ENCODE measurements around the gene ACTL6B. TPM values are rescaled to one million over a fixed set of nuclear protein-coding genes. Genes with fewer than 3 reads are reported as not detected.
"Not testable (repeated sequence)": the region's sequence is repeated elsewhere in the genome, so short reads cannot be mapped to it uniquely, and the experiment has no call there.

Gene ACTL6B
- total RNA-seq, 2 experiments from 2014 or later = not detected

DNA sequence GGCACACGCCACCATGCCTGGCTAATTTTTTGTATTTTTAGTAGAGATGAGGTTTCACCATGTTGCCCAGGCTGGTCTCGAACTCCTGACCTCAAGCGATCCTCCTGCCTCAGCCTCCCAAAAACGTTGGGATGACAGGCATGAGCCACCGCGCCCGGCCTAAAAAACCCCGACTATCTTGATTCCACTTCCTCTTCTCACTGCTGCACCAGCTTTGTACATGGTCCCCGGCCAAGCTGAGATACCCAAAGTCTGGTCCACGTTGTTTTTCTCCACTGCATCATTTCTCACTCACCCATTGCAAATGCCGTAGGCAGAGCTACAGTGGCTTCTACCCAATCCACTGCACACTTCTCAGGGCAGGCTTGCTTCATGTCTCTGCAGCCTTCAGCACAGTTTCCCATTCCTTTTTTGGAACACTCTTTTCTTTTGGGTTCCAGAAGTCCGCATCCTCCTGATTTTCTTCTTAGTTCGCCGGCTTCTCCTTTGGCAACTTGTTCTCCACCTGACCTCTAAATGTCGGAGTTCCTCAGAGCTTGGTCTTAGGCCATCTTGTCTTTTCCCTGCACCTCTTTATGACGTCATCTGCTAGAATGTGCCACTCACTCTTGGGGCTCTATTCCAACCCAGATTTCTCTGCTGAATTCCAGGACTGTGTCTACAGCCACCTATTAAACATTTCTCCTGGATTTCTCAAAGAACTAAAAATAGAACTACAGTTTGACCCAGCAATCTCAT lies 11.3 kb upstream of the ACTL6B start:
- H3K4me1 Mint-ChIP-seq = no peaks in the 10 kb centered on the region
- DNase-seq = no peak
- no peak overlapping the region for H3K27ac Mint-ChIP-seq
- no peaks in the 10 kb centered on the region for H3K27me3 Mint-ChIP-seq
- H3K9me3 Mint-ChIP-seq = no peaks in the 10 kb centered on the region
- no peak overlapping the region for H3K4me3 Mint-ChIP-seq
- no peaks in the 10 kb centered on the region for H3K36me3 Mint-ChIP-seq

GRCh38 chr7:100665168-100665726 lies 9.0 kb upstream of the ACTL6B start:
- Mint-ChIP-seq H3K27me3 (no peaks in the 10 kb centered on the region), H3K9me3 (no peaks in the 10 kb centered on the region), H3K4me1 (no peaks in the 10 kb centered on the region), H3K36me3 (no peaks in the 10 kb centered on the region), H3K27ac (no peak overlapping the region), H3K4me3 (no peak overlapping the region)
- DNase-seq = no peak

DNA sequence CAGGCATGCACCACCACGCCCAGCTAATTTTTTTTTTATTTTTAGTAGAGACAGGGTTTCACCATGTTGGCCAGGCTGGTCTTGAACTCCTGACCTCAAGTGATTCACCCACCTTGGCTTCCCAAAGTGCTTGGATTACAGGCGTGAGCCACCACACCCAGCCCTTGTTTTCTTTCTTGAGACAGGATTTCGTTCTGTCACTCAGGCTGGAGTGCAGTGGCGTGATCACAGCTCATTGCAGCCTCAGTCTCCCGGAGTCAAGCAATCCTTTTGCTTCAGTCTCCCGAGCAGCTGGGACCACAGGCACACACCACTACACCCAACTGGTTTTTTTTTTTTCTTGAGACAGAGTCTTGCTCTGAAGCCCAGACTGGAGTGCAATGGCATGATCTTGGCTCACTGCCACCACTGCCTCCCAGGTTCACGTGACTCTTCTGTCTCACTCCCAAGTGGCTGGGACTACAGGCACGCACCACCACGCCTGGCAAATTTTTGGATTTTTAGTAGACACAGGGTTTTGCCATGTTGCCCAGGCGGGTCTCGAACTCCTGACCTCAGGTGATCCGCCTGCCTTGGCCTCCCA lies 6.0 kb upstream of the ACTL6B start:
- H3K27me3 Mint-ChIP-seq = peaks cover 18% of the 10 kb centered on the region
- H3K27ac Mint-ChIP-seq, H3K9me3 Mint-ChIP-seq, DNase-seq, H3K36me3 Mint-ChIP-seq, H3K4me3 Mint-ChIP-seq, H3K4me1 Mint-ChIP-seq: not testable (repeated sequence)

DNA sequence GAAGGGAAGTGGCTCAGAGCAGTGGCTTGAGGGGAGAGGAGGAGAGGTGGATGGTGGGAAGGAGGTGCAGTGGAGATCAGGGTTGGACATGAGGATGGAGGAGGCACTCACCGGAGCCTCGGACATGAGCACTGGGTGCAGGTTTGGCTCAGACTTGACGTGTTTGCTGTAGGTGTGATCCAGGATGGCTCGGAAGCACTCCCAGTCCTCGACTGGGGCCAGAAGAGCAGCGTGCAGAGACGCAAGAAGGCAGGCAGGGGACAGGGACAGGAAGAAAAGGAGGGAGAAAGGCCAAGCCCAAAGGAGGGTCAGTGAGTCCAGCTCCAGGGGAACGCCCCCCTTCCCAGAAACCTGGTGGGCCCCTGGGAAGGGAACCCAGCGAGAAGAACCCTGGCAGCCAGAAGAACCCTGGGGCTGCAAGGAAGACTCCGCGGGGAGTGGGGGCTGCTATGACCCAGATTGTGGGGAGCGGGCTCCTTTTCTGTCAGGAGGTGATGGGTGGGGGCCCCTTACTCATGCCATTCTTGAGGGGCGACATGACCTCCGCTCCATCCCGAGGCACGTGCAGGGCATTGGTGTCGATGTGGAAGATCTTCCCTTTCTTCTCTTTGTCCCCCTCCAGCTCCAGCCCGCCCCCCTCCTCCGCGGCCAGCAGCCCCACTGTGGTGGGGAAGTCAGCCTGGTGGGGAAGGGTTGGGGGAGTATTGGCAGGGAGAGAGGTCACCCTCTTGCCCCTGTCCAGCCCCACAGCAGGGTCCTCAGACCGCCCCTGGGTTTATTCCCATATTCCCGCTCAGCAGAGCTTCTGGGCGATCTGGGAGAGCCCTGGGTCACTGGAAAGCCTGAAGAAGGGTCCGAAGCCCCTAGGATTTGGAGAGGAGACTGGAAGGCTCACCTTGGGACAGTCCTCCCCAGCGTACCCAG lies 1.1 kb downstream of the ACTL6B start:
- Mint-ChIP-seq H3K4me1 (no peaks in the 10 kb centered on the region), H3K27me3 (peaks cover 63% of the 10 kb centered on the region), H3K36me3 (no peaks in the 10 kb centered on the region), H3K27ac (no peak overlapping the region), H3K9me3 (no peaks in the 10 kb centered on the region), H3K4me3 (no peak overlapping the region)
- no peak for DNase-seq

DNA sequence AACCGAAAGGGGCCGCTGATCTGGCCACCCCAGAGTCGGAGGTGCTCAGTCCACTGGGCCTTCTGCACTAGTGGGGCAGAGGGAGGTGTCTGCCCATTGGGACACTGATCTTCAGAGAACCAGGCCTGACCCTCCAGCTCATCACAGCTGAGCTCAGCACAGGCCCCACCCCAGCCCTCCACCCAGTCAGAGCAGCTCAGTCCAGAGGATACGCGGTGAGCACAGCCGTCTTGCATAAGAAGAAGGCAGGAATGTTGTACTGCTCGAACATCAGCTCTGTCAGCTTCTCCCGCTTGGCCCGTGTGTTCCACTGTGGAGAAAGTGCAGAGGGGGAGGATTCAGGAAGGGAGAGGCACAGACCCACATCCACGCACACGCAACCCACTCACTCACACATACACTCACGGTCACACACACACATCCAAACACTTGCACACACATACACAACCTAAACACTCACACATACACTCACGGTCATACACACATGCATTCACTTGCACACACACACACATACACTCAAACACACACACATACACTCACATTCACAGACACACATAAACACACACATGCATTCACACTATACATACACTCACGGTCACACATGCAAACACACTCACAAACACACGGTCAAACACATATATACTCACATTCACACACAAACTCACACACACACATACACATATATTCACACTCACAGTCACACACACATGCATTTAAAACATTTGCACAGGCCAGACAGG lies 6.3 kb downstream of the ACTL6B start:
- peaks cover 36% of the 10 kb centered on the region for H3K27me3 Mint-ChIP-seq
- H3K4me3 Mint-ChIP-seq = no peak overlapping the region
- no peaks in the 10 kb centered on the region for H3K4me1 Mint-ChIP-seq
- DNase-seq = no peak
- no peaks in the 10 kb centered on the region for H3K9me3 Mint-ChIP-seq
- no peaks in the 10 kb centered on the region for H3K36me3 Mint-ChIP-seq
- H3K27ac Mint-ChIP-seq = no peak overlapping the region

DNA sequence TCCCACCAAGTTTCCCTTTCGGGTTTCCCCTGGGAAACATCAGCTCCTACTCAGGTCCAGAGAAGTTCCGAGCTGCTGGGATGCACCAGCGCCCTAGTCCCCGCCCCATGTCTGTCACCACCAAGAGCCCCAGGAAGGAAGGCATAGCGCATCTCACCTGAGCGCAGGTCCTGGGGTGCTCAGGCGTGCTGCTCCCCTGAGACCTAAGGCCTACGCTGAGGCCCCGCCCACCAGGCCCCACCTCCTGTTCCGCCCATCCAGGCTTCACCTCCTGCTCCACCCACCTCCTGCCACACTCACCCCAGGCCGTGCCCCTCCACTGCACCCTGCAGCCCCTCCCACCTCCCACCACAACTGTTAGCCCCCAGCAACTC lies 13.7 kb downstream of the ACTL6B start:
- peak; percentile 38 for DNase-seq
- Mint-ChIP-seq H3K27me3 (peaks cover 3% of the 10 kb centered on the region), H3K9me3 (no peaks in the 10 kb centered on the region), H3K4me1 (no peaks in the 10 kb centered on the region), H3K36me3 (no peaks in the 10 kb centered on the region), H3K27ac (no peak overlapping the region), H3K4me3 (no peak overlapping the region)

- H3K27me3 Mint-ChIP-seq = peaks cover 3% of the 10 kb centered on the region
- H3K4me3 Mint-ChIP-seq = no peak overlapping the region
- no peaks in the 10 kb centered on the region for H3K9me3 Mint-ChIP-seq
- no peak overlapping the region for H3K27ac Mint-ChIP-seq
- H3K36me3 Mint-ChIP-seq = no peaks in the 10 kb centered on the region
- H3K4me1 Mint-ChIP-seq = no peaks in the 10 kb centered on the region
- no peak for DNase-seq
These were observed 14.3 kb downstream of the ACTL6B start for GRCh38 chr7:100641860-100642533.

- Mint-ChIP-seq H3K9me3 (no peaks in the 10 kb centered on the region), H3K4me3 (no peak within 1 kb of the TSS), H3K4me1 (no peaks in the 10 kb centered on the region), H3K27me3 (peaks cover 3% of the 10 kb centered on the region), H3K27ac (no peak within 1 kb of the TSS), H3K36me3 (peaks cover 2% of the 10 kb centered on the region)
- DNase-seq = no peak
These were observed 14.8 kb downstream of the ACTL6B start, which contains the start of gene TFR2 for GRCh38 chr7:100641463-100641859. TFR2 (minus strand) TSS chr7:100641552; CDS start chr7:100641509, 43 bp downstream.

GRCh38 chr7:100640517-100641440 lies 15.5 kb downstream of the ACTL6B start:
- H3K9me3 Mint-ChIP-seq = no peaks in the 10 kb centered on the region
- no peak for DNase-seq
- no peaks in the 10 kb centered on the region for H3K4me1 Mint-ChIP-seq
- no peak overlapping the region for H3K4me3 Mint-ChIP-seq
- H3K27ac Mint-ChIP-seq = no peak overlapping the region
- peaks cover 2% of the 10 kb centered on the region for H3K36me3 Mint-ChIP-seq
- H3K27me3 Mint-ChIP-seq = no peaks in the 10 kb centered on the region

DNA sequence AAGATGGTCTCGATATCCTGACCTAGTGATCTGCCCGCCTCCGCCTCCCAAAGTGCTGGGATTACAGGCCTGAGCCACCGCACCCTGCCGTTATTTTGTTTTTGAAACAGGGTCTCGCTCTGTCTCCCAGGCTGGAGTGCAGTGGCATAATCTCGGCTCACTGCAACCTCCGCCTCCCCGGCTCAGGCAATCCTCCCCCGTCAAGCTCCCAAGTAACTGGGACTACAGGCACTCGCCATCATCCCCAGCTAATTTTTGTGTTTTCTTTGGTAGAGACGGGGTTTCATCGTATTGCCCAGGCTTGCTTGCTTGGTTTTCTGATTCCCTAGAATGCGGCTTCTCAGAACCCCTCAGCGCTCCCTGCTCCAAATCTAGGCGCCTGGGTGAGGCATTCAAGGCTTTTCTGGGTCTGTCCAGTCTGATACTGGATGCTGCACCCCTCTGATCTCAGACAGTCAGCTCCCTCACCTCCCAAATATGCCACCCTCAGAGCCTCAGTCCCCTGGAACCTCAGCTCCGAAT lies 16.2 kb downstream of the ACTL6B start:
- H3K36me3 Mint-ChIP-seq = peaks cover 2% of the 10 kb centered on the region
- H3K4me1 Mint-ChIP-seq = no peaks in the 10 kb centered on the region
- no peak overlapping the region for H3K27ac Mint-ChIP-seq
- no peaks in the 10 kb centered on the region for H3K9me3 Mint-ChIP-seq
- no peaks in the 10 kb centered on the region for H3K27me3 Mint-ChIP-seq
- no peak overlapping the region for H3K4me3 Mint-ChIP-seq
- no peak for DNase-seq

DNA sequence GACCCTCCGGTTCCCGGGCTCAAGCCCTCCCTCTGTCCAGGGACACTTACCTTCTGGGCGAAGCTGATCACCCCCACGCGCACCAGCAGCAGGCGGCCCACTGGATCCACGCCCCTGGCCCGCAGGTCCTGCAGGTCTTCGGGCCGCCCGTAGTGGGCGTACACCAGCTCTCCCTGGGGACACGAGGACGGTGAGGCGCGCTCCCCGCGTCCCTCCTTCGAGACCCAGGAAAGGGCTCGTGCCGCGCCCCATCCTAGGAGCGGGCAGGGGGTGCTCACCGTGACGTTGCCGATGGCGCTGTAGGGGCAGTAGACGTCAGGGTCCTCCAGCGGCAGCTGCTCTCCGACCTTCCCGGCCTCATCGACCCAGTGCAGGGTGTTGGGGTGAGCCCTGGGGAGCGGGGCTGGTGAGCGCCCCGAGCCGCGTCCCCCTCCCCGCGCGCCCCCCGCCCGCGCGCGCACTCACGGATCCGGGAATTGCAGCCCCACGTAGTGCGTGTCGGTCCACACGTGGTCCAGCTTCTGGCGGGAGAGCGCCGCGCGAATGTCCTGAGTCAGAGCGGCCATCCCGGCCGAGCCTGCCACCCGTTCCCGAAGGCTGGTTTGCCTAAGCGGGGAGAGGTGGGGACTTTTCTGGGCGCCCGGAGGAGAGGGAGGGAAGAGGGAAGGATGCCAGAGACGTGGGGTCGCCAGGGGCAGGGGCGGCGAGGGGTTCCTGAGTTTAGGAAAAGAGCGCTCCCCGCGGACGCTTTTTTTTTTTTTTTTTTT lies 23.1 kb downstream of the ACTL6B start:
- H3K9me3 Mint-ChIP-seq = no peaks in the 10 kb centered on the region
- peak; percentile 72 for DNase-seq
- H3K27me3 Mint-ChIP-seq = peaks cover 16% of the 10 kb centered on the region
- peaks cover 11% of the 10 kb centered on the region for H3K4me1 Mint-ChIP-seq
- peaks cover 16% of the 10 kb centered on the region for H3K36me3 Mint-ChIP-seq
- H3K4me3 Mint-ChIP-seq = peak overlapping the region; percentile 88
- peak overlapping the region; percentile 91 for H3K27ac Mint-ChIP-seq

- Mint-ChIP-seq H3K36me3 (peaks cover 14% of the 10 kb centered on the region), H3K27me3 (peaks cover 16% of the 10 kb centered on the region), H3K4me1 (peaks cover 21% of the 10 kb centered on the region), H3K9me3 (no peaks in the 10 kb centered on the region), H3K27ac (no peak overlapping the region), H3K4me3 (no peak overlapping the region)
- no peak for DNase-seq
These were observed 26.2 kb downstream of the ACTL6B start for GRCh38 chr7:100630066-100630465.

All from activated naive CD8-positive, alpha-beta T cell treated with anti-CD3 and anti-CD28 coated beads for 36 hours (primary cell).